Measurements from ENCODE around the gene TMEM43. TPM values are rescaled to one million over a fixed set of nuclear protein-coding genes. Genes with fewer than 3 reads are reported as not detected.

The TMEM43 gene
- total RNA-seq, 1 donor from 2014 or later, result 52.0 TPM

GRCh38 chr3:14141602-14142341 lies 16.9 kb downstream of the TMEM43 start:
- TF ChIP-seq, protein P1, sequence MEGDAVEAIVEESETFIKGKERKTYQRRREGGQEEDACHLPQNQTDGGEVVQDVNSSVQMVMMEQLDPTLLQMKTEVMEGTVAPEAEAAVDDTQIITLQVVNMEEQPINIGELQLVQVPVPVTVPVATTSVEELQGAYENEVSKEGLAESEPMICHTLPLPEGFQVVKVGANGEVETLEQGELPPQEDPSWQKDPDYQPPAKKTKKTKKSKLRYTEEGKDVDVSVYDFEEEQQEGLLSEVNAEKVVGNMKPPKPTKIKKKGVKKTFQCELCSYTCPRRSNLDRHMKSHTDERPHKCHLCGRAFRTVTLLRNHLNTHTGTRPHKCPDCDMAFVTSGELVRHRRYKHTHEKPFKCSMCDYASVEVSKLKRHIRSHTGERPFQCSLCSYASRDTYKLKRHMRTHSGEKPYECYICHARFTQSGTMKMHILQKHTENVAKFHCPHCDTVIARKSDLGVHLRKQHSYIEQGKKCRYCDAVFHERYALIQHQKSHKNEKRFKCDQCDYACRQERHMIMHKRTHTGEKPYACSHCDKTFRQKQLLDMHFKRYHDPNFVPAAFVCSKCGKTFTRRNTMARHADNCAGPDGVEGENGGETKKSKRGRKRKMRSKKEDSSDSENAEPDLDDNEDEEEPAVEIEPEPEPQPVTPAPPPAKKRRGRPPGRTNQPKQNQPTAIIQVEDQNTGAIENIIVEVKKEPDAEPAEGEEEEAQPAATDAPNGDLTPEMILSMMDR (conservative IDR thresholded peaks at IDR 0.05), result no peak
- H3K36me3 Mint-ChIP-seq, result peaks cover 19% of the 10 kb centered on the region
- H3K9me3 Mint-ChIP-seq, result no peaks in the 10 kb centered on the region
- peaks cover 21% of the 10 kb centered on the region for H3K4me1 Mint-ChIP-seq (ENCODE audit: unreplicated experiment)
- no peaks in the 10 kb centered on the region for H3K27me3 Mint-ChIP-seq
- H3K27ac Mint-ChIP-seq, result no peak overlapping the region
- H3K4me3 Mint-ChIP-seq, result no peak overlapping the region
- DNase-seq (ENCODE audit: extremely low spot score, unreplicated experiment), result no peak

DNA sequence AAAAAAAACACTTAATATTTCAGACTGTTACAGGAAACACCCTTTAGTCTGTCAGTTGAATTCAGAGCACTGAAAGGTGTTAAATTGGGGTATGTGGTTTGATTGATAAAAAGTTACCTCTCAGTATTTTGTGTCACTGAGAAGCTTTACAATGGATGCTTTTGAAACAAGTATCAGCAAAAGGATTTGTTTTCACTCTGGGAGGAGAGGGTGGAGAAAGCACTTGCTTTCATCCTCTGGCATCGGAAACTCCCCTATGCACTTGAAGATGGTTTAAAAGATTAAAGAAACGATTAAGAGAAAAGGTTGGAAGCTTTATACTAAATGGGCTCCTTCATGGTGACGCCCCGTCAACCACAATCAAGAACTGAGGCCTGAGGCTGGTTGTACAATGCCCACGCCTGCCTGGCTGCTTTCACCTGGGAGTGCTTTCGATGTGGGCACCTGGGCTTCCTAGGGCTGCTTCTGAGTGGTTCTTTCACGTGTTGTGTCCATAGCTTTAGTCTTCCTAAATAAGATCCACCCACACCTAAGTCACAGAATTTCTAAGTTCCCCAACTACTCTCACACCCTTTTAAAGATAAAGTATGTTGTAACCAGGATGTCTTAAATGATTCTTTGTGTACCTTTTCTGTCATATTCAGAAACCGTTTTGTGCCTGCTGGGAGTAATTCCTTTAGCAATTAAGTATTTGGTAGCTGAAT lies 17.9 kb downstream of the TMEM43 start:
- no peak for DNase-seq (ENCODE audit: extremely low spot score, unreplicated experiment)
- H3K9me3 Mint-ChIP-seq, result no peaks in the 10 kb centered on the region
- H3K4me3 Mint-ChIP-seq, result no peak overlapping the region
- H3K4me1 Mint-ChIP-seq (ENCODE audit: unreplicated experiment), result peaks cover 21% of the 10 kb centered on the region
- no peaks in the 10 kb centered on the region for H3K27me3 Mint-ChIP-seq
- peaks cover 19% of the 10 kb centered on the region for H3K36me3 Mint-ChIP-seq
- H3K27ac Mint-ChIP-seq, result peak overlapping the region; percentile 79
- TF ChIP-seq, protein P1 (conservative IDR thresholded peaks at IDR 0.05), result no peak

GRCh38 chr3:14143271-14144225 lies 18.7 kb downstream of the TMEM43 start:
- Mint-ChIP-seq H3K4me1 (ENCODE audit: unreplicated experiment) (peaks cover 21% of the 10 kb centered on the region), H3K4me3 (no peak overlapping the region), H3K27me3 (no peaks in the 10 kb centered on the region), H3K36me3 (peaks cover 14% of the 10 kb centered on the region), H3K9me3 (no peaks in the 10 kb centered on the region), H3K27ac (peak overlapping the region; percentile 98)
- DNase-seq (ENCODE audit: extremely low spot score, unreplicated experiment), result no peak
- TF ChIP-seq, protein P1 (conservative IDR thresholded peaks at IDR 0.05), result no peak

GRCh38 chr3:14144423-14145075 lies 19.7 kb downstream of the TMEM43 start:
- Mint-ChIP-seq H3K36me3 (peaks cover 14% of the 10 kb centered on the region), H3K27me3 (no peaks in the 10 kb centered on the region), H3K9me3 (no peaks in the 10 kb centered on the region), H3K4me3 (peak overlapping the region; percentile 16), H3K27ac (peak overlapping the region; percentile 98), H3K4me1 (ENCODE audit: unreplicated experiment) (peaks cover 21% of the 10 kb centered on the region)
- TF ChIP-seq, protein P1 (conservative IDR thresholded peaks at IDR 0.05), result no peak
- no peak for DNase-seq (ENCODE audit: extremely low spot score, unreplicated experiment)

- peak overlapping the region; percentile 98 for H3K27ac Mint-ChIP-seq
- no peaks in the 10 kb centered on the region for H3K9me3 Mint-ChIP-seq
- TF ChIP-seq, protein P1 (conservative IDR thresholded peaks at IDR 0.05), result no peak
- no peak overlapping the region for H3K4me3 Mint-ChIP-seq
- no peaks in the 10 kb centered on the region for H3K27me3 Mint-ChIP-seq
- DNase-seq (ENCODE audit: extremely low spot score, unreplicated experiment), result no peak
- H3K4me1 Mint-ChIP-seq (ENCODE audit: unreplicated experiment), result peaks cover 21% of the 10 kb centered on the region
- H3K36me3 Mint-ChIP-seq, result peaks cover 14% of the 10 kb centered on the region
Measured at GRCh38 chr3:14145236-14145635, 20.4 kb downstream of the TMEM43 start.

Measured in type B pancreatic cell (in vitro differentiated cells).